GM12873 (cell line): ENCODE measurements around the gene SP7.

Experiments
- CTCF ChIP-seq: IDR thresholded peaks from 2 replicates; pipeline ENCODE4 v1.5.1; 2012; ENCODE audit warnings: low read depth, mild to moderate bottlenecking, moderate library complexity, low read length, control low read depth; ENCODE audit not compliant: insufficient read depth; ENCODE audit errors: missing control alignments

Gene SP7

GRCh38 chr12:53289891-53290290 lies 46.3 kb downstream of the SP7 start:
- no peak for TF ChIP-seq CTCF

- TF ChIP-seq CTCF = no peak
Observed at GRCh38 chr12:53288322-53288721, 47.8 kb downstream of the SP7 start.

DNA sequence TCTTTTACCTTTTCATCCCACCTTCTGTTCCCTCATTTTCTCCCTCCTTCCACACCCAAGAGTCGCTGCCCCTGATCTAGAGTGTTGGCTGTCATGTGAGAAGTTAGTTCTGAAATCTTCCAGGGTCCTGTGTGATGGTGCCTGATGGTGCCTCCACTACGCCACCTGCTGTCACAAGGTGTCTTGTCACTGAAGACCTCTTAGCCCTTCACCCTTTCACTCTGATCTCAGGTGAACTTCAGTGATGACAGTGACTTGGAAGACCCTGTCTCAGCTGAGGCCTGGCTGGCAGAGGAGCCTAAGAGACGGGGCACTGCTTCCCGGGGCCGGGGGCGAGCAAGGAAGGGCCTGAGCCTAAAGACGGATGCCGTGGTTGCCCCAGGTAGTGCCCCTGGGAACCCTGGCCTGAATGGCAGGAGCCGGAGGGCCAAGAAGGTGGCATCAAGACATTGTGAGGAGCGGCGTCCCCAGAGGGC lies 48.4 kb downstream of the SP7 start:
- peak; percentile 83 for TF ChIP-seq CTCF

GRCh38 chr12:53286448-53286847 lies 49.7 kb downstream of the SP7 start:
- TF ChIP-seq CTCF = no peak

DNA sequence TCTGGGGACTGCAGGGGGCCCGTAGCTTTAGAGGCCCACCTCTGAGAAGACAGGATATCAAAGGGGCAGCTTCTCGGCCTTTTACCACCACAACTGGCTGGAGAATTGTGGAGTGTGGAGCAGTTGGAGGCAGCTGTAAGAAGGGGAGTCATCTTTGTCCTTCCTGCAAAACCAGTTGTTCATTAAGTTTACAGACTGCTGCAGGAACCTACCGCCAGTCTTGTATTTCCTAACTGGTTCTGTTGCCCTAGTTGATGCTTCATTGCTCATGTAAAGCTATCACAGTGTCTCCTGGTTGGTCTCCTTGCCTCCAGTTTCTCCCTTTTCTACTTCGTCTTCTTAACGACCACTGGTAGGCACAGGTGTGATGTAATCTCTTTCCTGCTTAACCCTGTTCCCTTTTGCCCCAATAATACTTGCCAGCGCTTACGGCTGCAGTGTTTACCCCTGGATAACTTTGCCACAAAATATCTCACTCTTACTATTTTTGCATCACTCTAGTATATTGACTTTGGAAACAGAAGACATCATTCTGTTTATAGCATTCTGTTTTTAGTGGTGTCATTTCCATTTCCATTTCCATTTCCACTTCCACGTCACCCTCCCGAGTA lies 56.2 kb downstream of the SP7 start:
- no peak for TF ChIP-seq CTCF

DNA sequence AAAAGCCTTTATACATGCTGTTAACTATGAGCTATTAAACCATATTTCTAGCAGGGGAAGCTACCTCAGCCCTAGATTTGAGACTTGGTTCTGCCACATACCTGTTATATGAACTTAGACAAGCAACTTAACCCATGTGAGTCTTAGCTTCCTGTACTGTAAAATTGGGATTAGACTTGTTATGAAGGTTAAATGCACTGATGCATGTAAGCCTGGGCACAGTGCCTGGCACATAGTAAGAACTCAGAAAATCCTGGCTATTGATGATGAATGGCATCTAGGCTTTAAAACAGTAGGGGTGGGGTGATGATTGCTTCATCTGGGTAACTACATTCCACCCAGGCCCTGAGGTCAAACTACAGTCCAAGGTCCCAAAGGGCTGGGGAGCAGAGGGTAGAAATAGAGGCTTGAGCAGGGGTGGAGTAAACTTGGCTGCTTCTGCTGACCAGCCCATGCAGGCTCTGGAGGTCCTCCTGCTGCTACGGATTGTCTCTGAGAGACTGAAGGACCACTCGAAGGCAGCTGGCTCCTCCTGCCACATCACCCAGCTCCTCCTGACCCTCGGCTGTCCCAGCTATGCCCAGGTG lies 56.8 kb downstream of the SP7 start:
- no peak for TF ChIP-seq CTCF

DNA sequence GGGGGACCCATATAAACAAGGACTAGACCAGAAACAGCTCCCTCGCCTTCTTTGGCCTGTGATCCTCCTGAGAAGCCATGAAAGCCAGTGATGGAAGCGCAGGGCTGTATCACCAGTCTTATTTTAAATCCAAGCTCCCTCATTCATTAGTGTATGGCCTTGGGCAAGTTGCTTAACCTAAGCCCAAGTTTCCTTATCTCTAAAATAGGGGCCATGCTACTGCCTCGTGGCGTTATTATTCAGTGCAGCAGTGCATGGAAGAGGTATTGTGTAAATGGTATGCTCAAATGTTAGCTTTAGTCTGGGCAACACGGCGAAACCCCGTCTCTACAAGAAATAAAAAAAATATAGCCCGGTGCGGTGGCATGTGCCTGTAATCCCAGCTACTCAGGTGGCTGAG lies 58.2 kb downstream of the SP7 start:
- TF ChIP-seq CTCF = no peak
